ENCODE data around the gene ALDH3A1.

DNA sequence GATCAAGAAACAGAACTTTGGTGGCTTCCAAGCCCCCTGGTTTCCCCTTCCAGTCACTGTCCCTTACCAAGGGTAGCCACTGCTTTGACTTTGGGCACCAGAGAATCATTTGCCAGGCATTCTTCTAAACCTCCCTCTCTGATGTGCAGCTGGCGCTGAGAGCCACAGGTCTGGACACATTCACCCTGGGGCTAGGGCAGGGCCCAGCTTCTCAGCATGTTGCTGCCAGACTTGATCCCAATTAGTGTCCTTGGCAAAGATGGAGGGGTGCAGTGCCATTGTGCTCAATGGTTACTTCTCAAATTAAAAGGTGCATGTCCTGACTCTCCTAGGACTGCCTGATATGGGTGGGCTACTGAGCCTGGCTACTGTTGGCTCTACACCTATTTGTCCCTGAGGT lies 24.1 kb downstream of the ALDH3A1 start:
- TF ChIP-seq, protein P1, sequence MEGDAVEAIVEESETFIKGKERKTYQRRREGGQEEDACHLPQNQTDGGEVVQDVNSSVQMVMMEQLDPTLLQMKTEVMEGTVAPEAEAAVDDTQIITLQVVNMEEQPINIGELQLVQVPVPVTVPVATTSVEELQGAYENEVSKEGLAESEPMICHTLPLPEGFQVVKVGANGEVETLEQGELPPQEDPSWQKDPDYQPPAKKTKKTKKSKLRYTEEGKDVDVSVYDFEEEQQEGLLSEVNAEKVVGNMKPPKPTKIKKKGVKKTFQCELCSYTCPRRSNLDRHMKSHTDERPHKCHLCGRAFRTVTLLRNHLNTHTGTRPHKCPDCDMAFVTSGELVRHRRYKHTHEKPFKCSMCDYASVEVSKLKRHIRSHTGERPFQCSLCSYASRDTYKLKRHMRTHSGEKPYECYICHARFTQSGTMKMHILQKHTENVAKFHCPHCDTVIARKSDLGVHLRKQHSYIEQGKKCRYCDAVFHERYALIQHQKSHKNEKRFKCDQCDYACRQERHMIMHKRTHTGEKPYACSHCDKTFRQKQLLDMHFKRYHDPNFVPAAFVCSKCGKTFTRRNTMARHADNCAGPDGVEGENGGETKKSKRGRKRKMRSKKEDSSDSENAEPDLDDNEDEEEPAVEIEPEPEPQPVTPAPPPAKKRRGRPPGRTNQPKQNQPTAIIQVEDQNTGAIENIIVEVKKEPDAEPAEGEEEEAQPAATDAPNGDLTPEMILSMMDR (conservative IDR thresholded peaks at IDR 0.05; ENCODE audit: low read depth, low read length): no peak
- TF ChIP-seq EZH2 (IDR thresholded peaks at IDR 0.05; ENCODE audit: borderline replicate concordance, low read depth, low read length, poor library complexity, severe bottlenecking): no peak

Data from A673 (cell line).